Measurements from ENCODE around the gene WDPCP.
"Not testable (repeated sequence)": the region's sequence is repeated elsewhere in the genome, so short reads cannot be mapped to it uniquely, and the experiment has no call there.

The WDPCP gene

DNA sequence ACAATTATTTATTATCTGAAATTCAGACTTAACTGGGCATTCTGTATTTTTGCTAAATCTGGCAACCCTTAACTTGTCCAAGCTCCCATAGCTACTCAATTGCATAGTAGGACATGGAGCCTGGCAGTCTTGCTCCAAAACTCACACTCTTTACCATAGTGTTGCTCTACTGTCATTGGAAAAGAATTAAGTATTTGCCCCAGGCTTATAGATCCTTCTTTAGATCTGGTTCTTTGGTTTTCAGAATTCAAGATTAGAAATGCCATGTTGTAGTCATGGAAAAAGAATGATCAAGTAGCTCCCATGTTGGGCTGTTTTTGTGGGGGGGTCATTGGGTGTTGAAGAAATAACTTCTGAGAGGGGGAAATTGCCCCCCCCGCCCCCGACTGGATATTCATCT lies 240.9 kb downstream of the WDPCP start:
- DNase-seq (ENCODE audit: low read depth) = no peak

- DNase-seq (ENCODE audit: low read depth) = no peak
Observed at GRCh38 chr2:63346411-63346810, 241.9 kb downstream of the WDPCP start.

GRCh38 chr2:63345285-63345633 lies 243.0 kb downstream of the WDPCP start:
- no peak for DNase-seq (ENCODE audit: low read depth)

DNA sequence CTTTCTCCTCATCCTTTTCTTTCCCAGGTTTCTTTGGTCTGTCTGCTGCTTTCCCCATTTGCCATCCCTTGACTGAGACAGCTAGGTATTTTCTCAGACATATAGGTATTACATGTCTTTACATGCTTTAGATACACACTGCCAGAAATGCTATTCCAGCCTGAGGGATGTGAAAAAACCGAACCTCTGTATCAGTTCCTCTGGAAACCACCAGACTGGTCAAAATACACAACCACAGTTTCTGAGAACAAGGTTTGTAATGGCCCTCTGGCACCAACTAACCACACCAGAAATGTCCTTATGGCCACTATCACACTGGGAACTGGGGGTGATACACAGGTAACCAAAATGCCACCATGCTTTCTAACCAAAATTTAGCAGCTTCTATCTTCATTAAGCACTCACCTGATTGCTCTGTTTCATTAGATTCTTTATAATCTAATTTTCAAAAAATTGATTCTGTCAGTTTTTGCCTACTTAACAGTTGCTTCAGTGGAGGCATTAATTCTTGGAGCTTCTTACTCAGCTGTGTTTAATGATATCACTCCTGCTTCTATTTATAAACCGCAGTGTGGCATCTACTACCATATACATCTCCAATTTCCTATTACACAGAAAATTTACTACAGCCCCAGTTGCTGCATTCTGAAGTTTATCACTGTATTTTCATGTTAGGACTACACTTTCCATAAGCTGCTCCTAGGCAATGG lies 243.5 kb downstream of the WDPCP start:
- no peak for DNase-seq (ENCODE audit: low read depth)

- no peak for DNase-seq (ENCODE audit: low read depth)
Observed at GRCh38 chr2:63343397-63344109, 244.7 kb downstream of the WDPCP start.

- no peak for DNase-seq (ENCODE audit: low read depth)
Observed at GRCh38 chr2:63340443-63340842, 247.8 kb downstream of the WDPCP start.

GRCh38 chr2:63334910-63335309 lies 253.4 kb downstream of the WDPCP start:
- no peak for DNase-seq (ENCODE audit: low read depth)

DNA sequence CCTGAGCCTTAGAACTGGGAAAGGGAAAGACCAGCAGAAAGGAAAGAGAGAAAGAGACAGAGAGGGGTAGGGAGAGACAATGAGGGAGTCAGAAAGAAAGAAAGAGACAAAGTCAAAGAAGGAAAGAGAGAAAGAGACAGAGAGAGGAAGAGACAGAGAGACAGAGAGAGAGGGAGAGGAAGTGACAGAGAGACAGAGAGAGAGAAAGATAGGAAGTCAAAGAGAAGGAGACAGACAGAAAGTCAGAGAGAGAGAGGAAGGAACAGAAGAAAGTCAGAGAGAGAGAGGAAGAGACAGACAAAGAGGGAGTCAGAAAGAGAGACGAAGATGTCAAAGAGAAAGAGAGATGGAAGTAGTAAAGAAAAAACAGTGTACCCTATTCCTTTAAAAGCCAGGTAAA lies 261.8 kb downstream of the WDPCP start:
- no peak for DNase-seq (ENCODE audit: low read depth)

DNA sequence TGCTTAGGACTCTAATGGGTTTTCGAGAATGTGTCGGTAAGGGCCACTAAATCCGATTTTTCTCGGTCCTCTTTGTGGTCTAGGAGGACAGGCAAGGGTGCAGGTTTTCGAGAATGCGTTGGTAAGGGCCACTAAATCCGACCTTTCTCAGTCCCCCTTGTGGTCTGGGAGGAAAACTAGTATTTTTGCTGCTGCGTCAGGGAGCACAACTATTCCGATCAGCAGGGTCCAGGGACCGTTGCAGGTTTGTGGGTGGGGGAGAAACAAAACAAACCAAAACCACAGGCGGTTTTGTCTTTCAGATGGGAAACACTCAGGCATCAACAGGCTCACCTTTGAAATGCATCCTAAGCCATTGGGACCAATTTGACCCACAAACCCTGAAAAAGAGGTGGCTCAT lies 264.6 kb downstream of the WDPCP start:
- not testable (repeated sequence) for DNase-seq (ENCODE audit: low read depth)

DNA sequence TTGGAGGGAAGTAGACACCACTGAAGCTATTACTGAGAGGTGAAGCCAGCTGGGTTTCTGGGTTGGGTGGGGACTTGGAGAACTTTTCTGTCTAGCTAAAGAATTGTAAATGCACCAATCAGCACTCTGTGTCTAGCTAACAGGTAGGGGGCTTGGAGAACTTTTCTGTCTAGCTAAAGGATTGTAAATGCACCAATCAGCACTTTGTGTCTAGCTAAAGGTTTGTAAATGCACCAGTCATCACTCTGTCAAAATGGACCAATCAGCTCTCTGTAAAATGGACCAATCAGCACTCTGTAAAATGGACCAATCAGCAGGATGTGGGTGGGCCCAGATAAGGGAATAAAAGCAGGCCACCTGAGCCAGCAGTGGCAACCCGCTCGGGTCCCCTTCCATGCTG lies 266.3 kb downstream of the WDPCP start:
- not testable (repeated sequence) for DNase-seq (ENCODE audit: low read depth)

GRCh38 chr2:63320669-63321068 lies 267.6 kb downstream of the WDPCP start:
- no peak for DNase-seq (ENCODE audit: low read depth)

DNA sequence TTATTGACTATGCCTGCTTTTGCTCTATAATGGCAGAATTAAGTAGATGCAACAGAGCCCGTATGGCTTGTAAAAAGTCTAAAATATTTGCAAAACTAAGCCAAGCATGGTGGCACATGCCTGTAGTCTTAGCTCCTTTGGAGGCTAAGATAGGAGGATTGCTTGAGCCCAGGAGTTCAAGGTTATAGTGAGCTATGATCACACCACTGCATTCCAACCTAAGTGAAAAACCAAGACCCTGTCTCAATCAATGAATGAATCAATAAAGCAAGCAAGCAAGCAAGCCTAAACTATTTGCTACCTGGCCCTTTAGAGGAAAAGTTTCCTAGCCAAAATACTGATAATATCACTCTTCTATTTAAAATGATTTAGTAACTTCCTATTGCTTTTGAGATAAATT lies 277.7 kb downstream of the WDPCP start:
- DNase-seq (ENCODE audit: low read depth) = no peak

DNA sequence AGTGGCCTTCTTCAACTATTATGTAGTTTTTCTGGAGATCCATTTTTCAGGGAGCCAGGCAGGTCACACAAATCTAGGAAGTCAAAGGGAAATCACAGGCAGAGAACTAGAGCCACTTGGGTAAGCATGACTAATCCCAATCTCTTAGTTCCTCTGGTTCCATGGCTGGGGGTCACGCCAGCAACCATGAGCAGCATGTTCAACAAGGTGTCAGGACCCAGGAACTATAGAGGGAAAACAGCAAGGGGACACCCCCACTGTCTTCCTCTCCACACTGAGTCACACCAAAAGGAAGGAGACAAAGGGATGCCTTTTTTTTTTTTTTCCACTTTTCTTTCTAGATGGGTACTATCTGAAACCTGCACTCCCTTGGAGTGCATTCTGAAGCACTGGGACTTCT lies 286.8 kb downstream of the WDPCP start:
- no peak for DNase-seq (ENCODE audit: low read depth)

GRCh38 chr2:63300835-63301234 lies 287.4 kb downstream of the WDPCP start:
- no peak for DNase-seq (ENCODE audit: low read depth)

DNA sequence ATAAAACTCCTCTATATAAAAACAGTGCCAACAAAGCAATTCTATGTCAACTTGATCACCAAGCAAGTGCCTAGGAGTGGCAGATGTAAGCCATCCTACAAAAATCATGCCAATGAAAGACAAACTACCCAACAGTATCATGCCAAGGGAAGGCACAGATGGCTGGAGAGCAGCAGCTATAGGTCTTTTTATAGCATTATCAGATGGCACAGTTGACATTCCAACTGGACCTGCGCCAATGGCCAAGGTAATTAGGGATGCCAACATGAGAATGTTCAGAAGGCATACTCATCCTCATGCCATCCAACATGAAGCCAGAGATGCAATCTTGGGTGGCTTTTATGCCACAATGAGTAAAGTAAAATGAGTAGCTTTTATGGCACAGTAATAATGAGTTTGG lies 300.3 kb downstream of the WDPCP start:
- no peak for DNase-seq (ENCODE audit: low read depth)

- not testable (repeated sequence) for DNase-seq (ENCODE audit: low read depth)
Observed at GRCh38 chr2:63286520-63286919, 301.8 kb downstream of the WDPCP start.

- DNase-seq (ENCODE audit: low read depth) = no peak
Observed at GRCh38 chr2:63283273-63283672, 305.0 kb downstream of the WDPCP start.

DNA sequence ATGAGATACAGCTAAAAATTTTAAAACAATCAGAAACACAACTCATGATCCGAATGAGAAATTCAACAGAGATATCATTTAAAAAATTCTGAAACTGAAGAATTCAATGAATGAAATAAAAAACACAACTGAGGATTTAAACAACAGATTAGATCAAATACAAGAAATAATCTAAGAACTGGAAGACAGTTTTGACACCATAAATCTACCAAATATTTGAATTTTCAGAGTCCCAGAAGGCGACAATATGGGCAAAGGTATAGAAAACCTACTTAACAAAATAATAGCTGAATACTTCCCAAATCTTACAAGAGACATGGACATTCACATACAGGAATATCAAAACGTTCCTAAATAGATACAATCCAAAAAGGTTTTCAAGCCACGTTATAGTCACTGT lies 315.7 kb downstream of the WDPCP start:
- DNase-seq (ENCODE audit: low read depth) = no peak

DNA sequence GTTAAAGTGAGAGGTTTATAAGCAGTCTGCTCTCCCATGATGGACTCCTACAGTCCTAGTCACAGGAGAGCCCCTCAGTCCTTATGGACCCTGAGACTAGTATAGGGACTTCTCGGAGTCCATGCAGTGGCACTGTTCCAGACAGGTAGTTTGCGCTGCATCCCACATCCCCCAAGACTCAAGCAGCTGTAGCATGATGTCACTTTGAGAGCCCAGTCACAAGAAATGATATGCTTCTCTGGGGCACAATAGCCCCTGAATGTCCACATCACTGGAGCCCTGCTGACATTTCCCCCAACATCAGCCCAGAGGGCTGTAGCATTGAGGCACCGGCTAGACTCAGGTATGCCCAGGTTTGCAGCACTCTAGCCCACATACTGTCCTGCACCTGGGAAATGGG lies 317.6 kb downstream of the WDPCP start:
- no peak for DNase-seq (ENCODE audit: low read depth)

GRCh38 chr2:63268946-63269345 lies 319.3 kb downstream of the WDPCP start:
- no peak for DNase-seq (ENCODE audit: low read depth)

- no peak for DNase-seq (ENCODE audit: low read depth)
Observed at GRCh38 chr2:63261137-63261621, 327.1 kb downstream of the WDPCP start.

DNA sequence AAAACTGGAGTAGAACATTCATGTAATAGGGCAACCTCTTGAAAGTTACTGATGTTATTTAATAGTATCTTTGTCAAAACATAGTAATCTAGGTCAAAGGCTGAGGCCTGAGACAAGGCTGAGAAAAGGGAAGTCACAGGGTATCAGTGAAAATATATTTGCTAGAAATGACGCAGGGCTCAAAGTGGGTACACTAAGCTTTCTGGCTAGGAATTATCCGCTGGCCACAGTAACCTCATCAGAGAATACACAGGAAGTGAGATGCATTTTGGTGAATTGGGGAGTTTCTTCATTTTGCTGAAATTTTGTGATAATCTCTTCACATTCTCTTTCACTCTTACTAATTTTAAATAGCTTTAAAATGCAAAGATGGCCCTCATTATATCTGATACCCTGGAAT lies 330.8 kb downstream of the WDPCP start:
- DNase-seq (ENCODE audit: low read depth) = no peak

DNA sequence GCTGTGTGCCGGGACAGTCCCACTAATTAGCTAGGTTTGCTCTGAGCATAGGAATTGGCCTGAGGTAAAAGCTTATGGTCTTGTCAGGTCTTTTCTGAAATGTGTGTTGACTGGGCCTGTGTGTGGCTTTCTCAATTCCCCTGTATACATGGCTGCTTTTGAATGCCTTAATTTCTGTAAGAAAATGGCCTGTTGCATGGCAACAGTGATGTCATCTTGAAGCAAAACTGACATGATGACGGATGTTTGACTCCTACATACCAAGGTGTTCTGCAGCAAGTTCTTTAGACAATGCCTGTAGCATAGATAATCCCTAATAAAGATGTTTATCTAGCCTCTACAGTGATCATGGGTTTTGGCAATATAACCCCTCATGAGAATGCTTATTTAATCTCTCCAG lies 339.1 kb downstream of the WDPCP start:
- no peak for DNase-seq (ENCODE audit: low read depth)

GRCh38 chr2:63242747-63243146 lies 345.5 kb downstream of the WDPCP start:
- DNase-seq (ENCODE audit: low read depth) = no peak
